ENCODE results near the gene ZFR. TPM values are rescaled to one million over a fixed set of nuclear protein-coding genes. Genes with fewer than 3 reads are reported as not detected.

The ZFR gene
- total RNA-seq, 1 experiment from 2014 or later: 78.3 TPM

GRCh38 chr5:32445831-32446614, 1.5 kb upstream of the ZFR start:
- H3K36me3 ChIP-seq (ENCODE audit: control insufficient read depth, insufficient read depth, low read length): no peaks in the 10 kb centered on the region
- H3K4me1 ChIP-seq: peaks cover 8% of the 10 kb centered on the region
- H3K4me3 ChIP-seq (ENCODE audit: low read depth, low read length): no peak overlapping the region
- TF ChIP-seq, protein P1, sequence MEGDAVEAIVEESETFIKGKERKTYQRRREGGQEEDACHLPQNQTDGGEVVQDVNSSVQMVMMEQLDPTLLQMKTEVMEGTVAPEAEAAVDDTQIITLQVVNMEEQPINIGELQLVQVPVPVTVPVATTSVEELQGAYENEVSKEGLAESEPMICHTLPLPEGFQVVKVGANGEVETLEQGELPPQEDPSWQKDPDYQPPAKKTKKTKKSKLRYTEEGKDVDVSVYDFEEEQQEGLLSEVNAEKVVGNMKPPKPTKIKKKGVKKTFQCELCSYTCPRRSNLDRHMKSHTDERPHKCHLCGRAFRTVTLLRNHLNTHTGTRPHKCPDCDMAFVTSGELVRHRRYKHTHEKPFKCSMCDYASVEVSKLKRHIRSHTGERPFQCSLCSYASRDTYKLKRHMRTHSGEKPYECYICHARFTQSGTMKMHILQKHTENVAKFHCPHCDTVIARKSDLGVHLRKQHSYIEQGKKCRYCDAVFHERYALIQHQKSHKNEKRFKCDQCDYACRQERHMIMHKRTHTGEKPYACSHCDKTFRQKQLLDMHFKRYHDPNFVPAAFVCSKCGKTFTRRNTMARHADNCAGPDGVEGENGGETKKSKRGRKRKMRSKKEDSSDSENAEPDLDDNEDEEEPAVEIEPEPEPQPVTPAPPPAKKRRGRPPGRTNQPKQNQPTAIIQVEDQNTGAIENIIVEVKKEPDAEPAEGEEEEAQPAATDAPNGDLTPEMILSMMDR (IDR thresholded peaks at IDR 0.05; ENCODE audit: insufficient read depth in 1 of 2, low read depth in 1 of 2, low read length in 1 of 2, severe bottlenecking in 1 of 2, unreplicated experiment in 1 of 2): no peak
- no peaks in the 10 kb centered on the region for H3K9me3 ChIP-seq
- H3K9me3 Mint-ChIP-seq (ENCODE audit: unreplicated experiment): no peaks in the 10 kb centered on the region
- DNase-seq: no peak
- peaks cover 10% of the 10 kb centered on the region for H3K36me3 Mint-ChIP-seq (ENCODE audit: insufficient read depth, unreplicated experiment)
- no peaks in the 10 kb centered on the region for H3K27me3 ChIP-seq (replicated peaks; ENCODE audit: control insufficient read depth, insufficient read depth, low read length)
- BruUV-seq (replicated peaks): no TSS peak
- H3K4me3 Mint-ChIP-seq (ENCODE audit: unreplicated experiment): peak overlapping the region; percentile 82
- ChIA-PET POLR2A (no interaction called here), CTCF (no interaction called here)
- peak overlapping the region; percentile 39 for H3K27ac Mint-ChIP-seq (ENCODE audit: unreplicated experiment)
- peaks cover 18% of the 10 kb centered on the region for H3K4me1 Mint-ChIP-seq (ENCODE audit: low read depth, unreplicated experiment)
- intact Hi-C loops (cut with micrococcal nuclease; ENCODE audit: unreplicated experiment): loop anchor here (1.0 kb wide), 1 partner anchor 28 kb away; no protein-coding TSS in a partner anchor
- H3K27me3 Mint-ChIP-seq (ENCODE audit: insufficient read depth, unreplicated experiment): no peaks in the 10 kb centered on the region

GRCh38 chr5:32445287-32445758, 783 bp upstream of the ZFR start:
- ChIA-PET CTCF (interaction anchor here (0.9 to 1.0 kb wide), 3 partner anchors 26 to 212 kb away, joined by 3 to 4 read pairs (median 3); no protein-coding TSS in a partner anchor), POLR2A (interaction anchor here (0.6 to 0.7 kb wide), 2 partner anchors 29 to 145 kb away, joined by 3 to 6 read pairs; no protein-coding TSS in a partner anchor)
- Mint-ChIP-seq H3K27me3 (ENCODE audit: insufficient read depth, unreplicated experiment) (no peaks in the 10 kb centered on the region), H3K36me3 (ENCODE audit: insufficient read depth, unreplicated experiment) (peaks cover 14% of the 10 kb centered on the region), H3K9me3 (ENCODE audit: unreplicated experiment) (no peaks in the 10 kb centered on the region), H3K4me1 (ENCODE audit: low read depth, unreplicated experiment) (peaks cover 18% of the 10 kb centered on the region), H3K4me3 (ENCODE audit: unreplicated experiment) (peak overlapping the region; percentile 82), H3K27ac (ENCODE audit: unreplicated experiment) (peak overlapping the region; percentile 39)
- Histone ChIP-seq H3K36me3 (ENCODE audit: control insufficient read depth, insufficient read depth, low read length) (no peaks in the 10 kb centered on the region), H3K27me3 (replicated peaks; ENCODE audit: control insufficient read depth, insufficient read depth, low read length) (no peaks in the 10 kb centered on the region), H3K4me3 (ENCODE audit: low read depth, low read length) (peak overlapping the region; percentile 98), H3K9me3 (no peaks in the 10 kb centered on the region), H3K4me1 (peaks cover 8% of the 10 kb centered on the region)
- TF ChIP-seq, protein P1 (IDR thresholded peaks at IDR 0.05; ENCODE audit: insufficient read depth in 1 of 2, low read depth in 1 of 2, low read length in 1 of 2, severe bottlenecking in 1 of 2, unreplicated experiment in 1 of 2): no peak
- DNase-seq: peak in 1 of 2 experiments; percentile 12
- BruUV-seq (replicated peaks): no TSS peak
- intact Hi-C loops (cut with micrococcal nuclease; ENCODE audit: unreplicated experiment): loop anchor here (1.0 kb wide), 1 partner anchor 29 kb away; no protein-coding TSS in a partner anchor

DNA sequence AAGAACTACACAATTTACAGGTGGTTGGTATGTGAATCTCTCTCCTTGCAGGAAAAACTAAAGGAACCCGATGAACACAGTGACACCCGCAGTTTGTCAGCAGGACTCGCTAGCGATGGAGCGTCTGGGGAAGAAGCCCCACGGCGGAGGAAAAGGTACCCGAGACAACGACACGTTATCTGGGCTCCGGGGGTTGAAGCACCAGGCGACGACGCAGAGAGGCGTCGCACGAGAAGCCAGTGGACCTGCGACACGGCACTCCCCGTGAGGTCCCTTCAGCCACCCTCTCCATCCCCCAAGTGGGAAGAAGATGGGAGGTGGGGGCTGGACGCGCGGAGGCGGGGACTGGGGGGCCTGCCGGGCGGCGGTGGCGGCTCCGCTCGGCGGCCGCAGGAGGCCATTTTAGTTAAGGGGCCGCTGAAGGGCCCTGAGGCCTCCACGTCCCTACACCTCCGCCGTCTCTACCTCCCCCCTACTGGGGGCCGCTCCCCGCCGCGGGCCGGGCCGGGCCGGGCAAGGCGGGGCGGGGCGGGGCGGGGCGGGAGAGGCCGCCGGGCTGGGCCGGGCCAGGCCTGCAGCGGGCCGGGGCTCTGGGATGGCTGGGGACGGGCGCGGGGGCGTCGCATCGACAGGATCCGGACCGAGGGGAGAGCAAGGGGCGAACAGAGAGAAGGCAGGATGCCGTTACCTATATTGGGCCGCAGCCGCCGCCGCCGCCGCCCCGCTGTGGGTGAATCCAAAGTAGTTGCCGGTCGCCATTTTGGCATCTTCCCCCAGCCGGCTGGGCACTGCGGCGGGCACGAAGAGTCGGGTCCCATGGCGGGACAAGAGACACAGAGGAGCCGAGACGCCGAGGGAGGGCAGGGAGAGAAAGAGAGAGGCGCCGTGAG, 754 bp downstream of the ZFR start:
- H3K4me3 ChIP-seq (ENCODE audit: low read depth, low read length): peak overlapping the region; percentile 98
- Mint-ChIP-seq H3K9me3 (ENCODE audit: unreplicated experiment) (no peaks in the 10 kb centered on the region), H3K27ac (ENCODE audit: unreplicated experiment) (peak overlapping the region; percentile 39), H3K4me1 (ENCODE audit: low read depth, unreplicated experiment) (peaks cover 18% of the 10 kb centered on the region), H3K27me3 (ENCODE audit: insufficient read depth, unreplicated experiment) (no peaks in the 10 kb centered on the region), H3K4me3 (ENCODE audit: unreplicated experiment) (peak overlapping the region; percentile 82), H3K36me3 (ENCODE audit: insufficient read depth, unreplicated experiment) (peaks cover 14% of the 10 kb centered on the region)
- intact Hi-C loops (cut with micrococcal nuclease; ENCODE audit: unreplicated experiment): loop anchor here (1.0 to 5.0 kb wide), 2 partner anchors 144 to 170 kb away; partner anchors contain the start of gene SUB1
- peaks cover 19% of the 10 kb centered on the region for H3K4me1 ChIP-seq
- DNase-seq: peak; percentile 50 to 65
- POLR2A ChIA-PET: interaction anchor here (0.6 kb wide), 1 partner anchor 32 kb away, joined by 3 read pairs; no protein-coding TSS in a partner anchor
- H3K9me3 ChIP-seq: no peaks in the 10 kb centered on the region
- H3K36me3 ChIP-seq (ENCODE audit: control insufficient read depth, insufficient read depth, low read length): no peaks in the 10 kb centered on the region
- CTCF ChIA-PET: interaction anchor here (1.0 kb wide), 1 partner anchor 210 kb away, joined by 3 read pairs; no protein-coding TSS in a partner anchor
- no TSS peak for BruUV-seq (replicated peaks)
- TF ChIP-seq, protein P1 (IDR thresholded peaks at IDR 0.05; ENCODE audit: insufficient read depth in 1 of 2, low read depth in 1 of 2, low read length in 1 of 2, severe bottlenecking in 1 of 2, unreplicated experiment in 1 of 2): no peak
- H3K27me3 ChIP-seq (replicated peaks; ENCODE audit: control insufficient read depth, insufficient read depth, low read length): no peaks in the 10 kb centered on the region
